Measurements from ENCODE around the gene FCN1. TPM values are rescaled to one million over a fixed set of nuclear protein-coding genes. Genes with fewer than 3 reads are reported as not detected.

The FCN1 gene
- total and polyA plus RNA-seq, 9 of the 15 experiments (the other 6 are each of a cell fraction or from before 2014, with no cell fraction given): not detected

DNA sequence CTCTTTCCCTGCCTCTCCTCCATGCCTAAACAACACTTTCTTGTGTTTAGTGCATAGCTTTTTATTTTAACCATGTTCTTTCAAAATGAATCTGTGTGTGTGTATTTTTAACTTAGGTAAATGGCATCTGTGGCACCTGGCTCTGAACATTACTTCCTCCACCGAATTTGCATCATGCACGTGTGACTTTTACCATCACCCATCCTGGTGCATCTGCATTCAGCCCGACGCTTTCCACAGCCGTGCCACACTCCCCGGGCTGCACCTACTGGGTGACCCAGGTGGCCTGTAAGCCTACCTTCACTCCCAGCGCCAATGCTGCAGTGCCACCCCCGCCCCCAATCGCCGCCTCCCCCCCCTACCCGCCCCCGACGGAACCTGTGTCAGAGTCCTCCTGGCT lies 12.7 kb upstream of the FCN1 start:
- no peak for DNase-seq (ENCODE audit: extremely low read depth in 1 of 4, low spot score in 3 of 4)
- no peak for TF ChIP-seq TRIM24 (IDR thresholded peaks at IDR 0.05)
- TF ChIP-seq, protein P1, sequence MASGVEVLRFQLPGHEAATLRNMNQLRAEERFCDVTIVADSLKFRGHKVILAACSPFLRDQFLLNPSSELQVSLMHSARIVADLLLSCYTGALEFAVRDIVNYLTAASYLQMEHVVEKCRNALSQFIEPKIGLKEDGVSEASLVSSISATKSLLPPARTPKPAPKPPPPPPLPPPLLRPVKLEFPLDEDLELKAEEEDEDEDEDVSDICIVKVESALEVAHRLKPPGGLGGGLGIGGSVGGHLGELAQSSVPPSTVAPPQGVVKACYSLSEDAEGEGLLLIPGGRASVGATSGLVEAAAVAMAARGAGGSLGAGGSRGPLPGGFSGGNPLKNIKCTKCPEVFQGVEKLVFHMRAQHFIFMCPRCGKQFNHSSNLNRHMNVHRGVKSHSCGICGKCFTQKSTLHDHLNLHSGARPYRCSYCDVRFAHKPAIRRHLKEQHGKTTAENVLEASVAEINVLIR (CRISPR knock-in tag; IDR thresholded peaks at IDR 0.05): no peak
- TF ChIP-seq ZNF124 (CRISPR knock-in tag; IDR thresholded peaks at IDR 0.05): no peak
- TF ChIP-seq, protein P2, sequence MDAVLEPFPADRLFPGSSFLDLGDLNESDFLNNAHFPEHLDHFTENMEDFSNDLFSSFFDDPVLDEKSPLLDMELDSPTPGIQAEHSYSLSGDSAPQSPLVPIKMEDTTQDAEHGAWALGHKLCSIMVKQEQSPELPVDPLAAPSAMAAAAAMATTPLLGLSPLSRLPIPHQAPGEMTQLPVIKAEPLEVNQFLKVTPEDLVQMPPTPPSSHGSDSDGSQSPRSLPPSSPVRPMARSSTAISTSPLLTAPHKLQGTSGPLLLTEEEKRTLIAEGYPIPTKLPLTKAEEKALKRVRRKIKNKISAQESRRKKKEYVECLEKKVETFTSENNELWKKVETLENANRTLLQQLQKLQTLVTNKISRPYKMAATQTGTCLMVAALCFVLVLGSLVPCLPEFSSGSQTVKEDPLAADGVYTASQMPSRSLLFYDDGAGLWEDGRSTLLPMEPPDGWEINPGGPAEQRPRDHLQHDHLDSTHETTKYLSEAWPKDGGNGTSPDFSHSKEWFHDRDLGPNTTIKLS (IDR thresholded peaks at IDR 0.05; ENCODE audit: borderline replicate concordance, low read depth): no peak
- no peak for TF ChIP-seq CC2D1A (IDR thresholded peaks at IDR 0.05)
- no peak for TF ChIP-seq SREBF1 (IDR thresholded peaks at IDR 0.05; ENCODE audit: borderline replicate concordance, low read depth, low read length)
- no peak for TF ChIP-seq ZKSCAN3 (CRISPR knock-in tag; IDR thresholded peaks at IDR 0.05)
- TF ChIP-seq XRCC4 (IDR thresholded peaks at IDR 0.05; ENCODE audit: extremely low read depth, insufficient read depth, insufficient read length): no peak
- TF ChIP-seq EGR1 (conservative IDR thresholded peaks at IDR 0.05): no peak
- no peak for TF ChIP-seq ZNF561 (CRISPR knock-in tag; conservative IDR thresholded peaks at IDR 0.05)
- no peak for TF ChIP-seq RBM39 (optimal IDR thresholded peaks at IDR 0.05; ENCODE audit: low read depth, low read length)
- peaks cover 6% of the 10 kb centered on the region; the same call in 1 of the 2 replicates for H4K20me1 ChIP-seq (replicated peaks; ENCODE audit: control insufficient read depth, insufficient read depth, low read length)
- no peak overlapping the region for H2AFZ ChIP-seq (ENCODE audit: low read depth, low read length)
- 1% methylated on average over 6 of the region's 13 CpGs for WGBS (ENCODE audit: insufficient coverage, low coverage, missing lambda C conversion rate)
- peaks cover 9 to 45% of the 10 kb centered on the region in 2 experiments for H3K27me3 ChIP-seq (ENCODE audit: control insufficient read depth in 2 of 2, insufficient read depth in 2 of 2, low read length in 2 of 2)
- H3K79me2 ChIP-seq (ENCODE audit: control insufficient read depth, insufficient read depth, low read length): no peaks in the 10 kb centered on the region
- no peak overlapping the region for H3K9ac ChIP-seq (ENCODE audit: insufficient read depth in 1 of 2, low read depth in 2 of 2, low read length in 2 of 2)
- ChIA-PET POLR2A (no interaction called here), CTCF (ENCODE audit: low intra/inter-chr PET ratio) (no interaction called here)
- BruUV-seq (replicated peaks): no TSS peak
- H3K4me2 ChIP-seq (ENCODE audit: insufficient read depth, low read length): no peak overlapping the region
- H3K4me1 ChIP-seq (replicated peaks in 1 of 2; ENCODE audit: control insufficient read depth in 2 of 2, insufficient read depth in 2 of 2, low read length in 2 of 2): peaks cover 0 to 5% of the 10 kb centered on the region in 2 experiments; a peak in 2 of 5 replicates
- no peaks in the 10 kb centered on the region for H3K9me1 ChIP-seq (ENCODE audit: control insufficient read depth, insufficient read depth, low read length)
- FAIRE-seq: no peak
- intact Hi-C loops (cut with micrococcal nuclease) (no loop called here), in situ Hi-C loops (cut with MboI) (no loop called here)
- H3K9me3 ChIP-seq (replicated peaks; ENCODE audit: control insufficient read depth, insufficient read depth, low read depth, low read length): no peaks in the 10 kb centered on the region
- no peaks in the 10 kb centered on the region for H3K36me3 ChIP-seq (ENCODE audit: control insufficient read depth, insufficient read depth, low read length)
- H3K27ac ChIP-seq (ENCODE audit: extremely low read depth, low read depth, low read length): no peak overlapping the region
- no peak for ATAC-seq
- H3K4me3 ChIP-seq: no peak overlapping the region
